GM21367 (cell line): Measurements from ENCODE around the gene LRRC61.
"Not testable (repeated sequence)": the region's sequence is repeated elsewhere in the genome, so short reads cannot be mapped to it uniquely, and the experiment has no call there.

ENCODE experiments used
- ATAC-seq: cut with Tn5 transposase; IDR thresholded peaks from one replicate; pipeline ENCODE4 v1.9.1; 2021; ENCODE audit not compliant: unreplicated experiment

LRRC61 gene

DNA sequence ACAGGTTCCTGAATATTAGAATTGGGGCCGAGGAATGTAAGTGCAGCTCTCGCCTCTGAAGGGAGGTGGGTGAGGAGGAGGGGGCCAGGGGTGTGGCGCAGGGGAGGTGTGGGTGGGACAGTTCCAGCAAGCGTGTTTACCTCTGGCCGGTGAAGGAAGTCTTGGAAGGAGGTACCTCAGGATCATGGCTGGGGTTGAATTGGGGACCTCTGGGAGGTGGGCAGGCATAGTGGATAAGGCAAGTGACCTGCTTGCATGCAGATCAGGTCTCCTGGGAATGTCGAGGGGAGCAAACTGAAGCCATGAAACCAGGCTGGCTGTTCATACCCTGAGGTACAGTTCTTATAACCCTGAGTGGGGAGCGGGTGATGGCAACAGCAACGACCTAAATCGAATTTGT, 57.9 kb downstream of the LRRC61 start:
- ATAC-seq, result no peak

DNA sequence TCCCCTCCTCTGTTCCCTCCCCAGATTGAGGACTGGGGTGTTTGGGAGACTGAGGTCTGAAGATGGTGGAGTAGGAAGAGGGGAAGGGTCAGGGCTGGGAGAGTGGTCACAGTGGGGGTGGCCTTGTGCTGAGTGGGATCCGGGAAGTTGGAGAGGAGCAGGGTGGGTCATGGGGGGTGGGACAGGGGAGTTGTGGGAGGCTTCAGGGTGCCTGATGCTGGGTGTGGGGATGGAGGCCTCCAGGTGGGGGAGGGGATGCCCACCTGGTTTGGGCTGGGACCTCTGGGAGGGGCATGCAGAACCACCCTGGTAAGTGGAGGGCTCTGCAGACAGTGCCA, 58.6 kb downstream of the LRRC61 start:
- ATAC-seq, result no peak

GRCh38 chr7:150382123-150382843, 59.1 kb downstream of the LRRC61 start:
- no peak for ATAC-seq

GRCh38 chr7:150382844-150383225, 59.7 kb downstream of the LRRC61 start:
- ATAC-seq, result no peak

GRCh38 chr7:150383710-150384397, 60.7 kb downstream of the LRRC61 start:
- ATAC-seq, result no peak

DNA sequence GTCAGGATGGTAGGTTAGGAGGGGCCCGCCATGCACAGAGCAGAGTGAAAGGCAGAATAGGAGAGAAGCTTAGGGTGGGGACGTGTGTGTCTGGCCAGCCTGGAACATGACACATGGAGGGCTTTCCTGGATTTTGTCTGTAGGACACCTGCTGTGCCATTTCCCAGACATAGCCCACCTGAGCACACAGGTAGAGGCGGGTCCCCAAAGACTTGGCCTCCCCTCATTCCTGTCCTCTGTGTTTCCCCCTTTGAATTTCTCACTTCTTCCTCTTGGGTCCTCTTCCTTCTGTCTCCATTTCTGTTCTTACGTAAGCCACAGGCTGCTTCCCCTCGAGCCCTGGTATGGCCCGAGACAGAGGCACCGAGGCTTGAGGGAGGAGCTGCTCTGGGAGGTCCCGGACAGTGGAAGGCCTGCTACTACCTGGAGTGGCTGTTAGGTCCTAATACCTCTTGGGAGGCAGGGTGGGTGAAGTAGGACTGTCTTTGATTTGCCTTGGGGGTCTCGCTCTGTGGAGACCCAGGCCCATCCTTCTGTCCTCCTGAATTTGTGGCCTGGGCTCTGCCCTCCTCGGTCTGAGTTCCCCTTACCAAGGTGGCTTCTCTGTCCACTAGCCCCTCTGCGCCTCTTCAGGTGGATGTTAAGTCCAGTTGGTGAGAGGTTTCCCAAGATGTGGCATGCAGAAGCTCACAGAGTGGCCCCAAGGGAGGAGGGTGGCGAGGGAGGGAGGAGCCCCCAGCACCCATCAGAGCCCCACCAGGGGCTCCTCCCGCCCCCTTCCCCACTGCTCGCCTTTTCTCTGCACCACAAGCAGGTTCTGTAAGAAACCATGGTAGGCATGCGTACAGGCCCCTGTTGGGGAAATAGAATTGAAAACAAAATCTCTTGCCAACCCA, 61.5 kb downstream of the LRRC61 start:
- no peak for ATAC-seq

DNA sequence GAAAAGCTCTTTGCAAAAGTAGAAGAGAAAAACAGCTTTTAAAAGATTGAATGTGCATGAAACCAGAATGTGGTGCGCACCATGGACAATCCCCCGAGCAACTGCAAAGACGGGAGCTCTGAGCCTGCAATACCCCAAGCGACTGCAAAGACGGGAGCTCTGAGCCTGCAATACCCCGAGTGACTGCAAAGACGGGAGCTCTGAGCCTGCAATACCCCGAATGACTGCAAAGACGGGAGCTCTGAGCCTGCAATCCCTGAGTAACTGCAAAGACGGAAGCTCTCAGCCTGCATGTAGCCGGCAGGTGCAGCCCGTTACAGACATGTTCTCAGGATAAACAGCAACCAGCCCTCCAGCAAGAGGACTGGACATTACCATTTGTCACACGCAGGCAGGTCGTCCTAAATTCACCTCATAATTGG, 62.2 kb downstream of the LRRC61 start:
- no peak for ATAC-seq

- ATAC-seq, result not testable (repeated sequence)
Measured at GRCh38 chr7:150385884-150386283, 62.7 kb downstream of the LRRC61 start.
